Measurements from ENCODE around the gene PAQR4. TPM values are rescaled to one million over a fixed set of nuclear protein-coding genes. Genes with fewer than 3 reads are reported as not detected.

Gene PAQR4
- total and polyA plus RNA-seq, 4 donors = 4.0 to 21.3 (median 13.1) TPM

DNA sequence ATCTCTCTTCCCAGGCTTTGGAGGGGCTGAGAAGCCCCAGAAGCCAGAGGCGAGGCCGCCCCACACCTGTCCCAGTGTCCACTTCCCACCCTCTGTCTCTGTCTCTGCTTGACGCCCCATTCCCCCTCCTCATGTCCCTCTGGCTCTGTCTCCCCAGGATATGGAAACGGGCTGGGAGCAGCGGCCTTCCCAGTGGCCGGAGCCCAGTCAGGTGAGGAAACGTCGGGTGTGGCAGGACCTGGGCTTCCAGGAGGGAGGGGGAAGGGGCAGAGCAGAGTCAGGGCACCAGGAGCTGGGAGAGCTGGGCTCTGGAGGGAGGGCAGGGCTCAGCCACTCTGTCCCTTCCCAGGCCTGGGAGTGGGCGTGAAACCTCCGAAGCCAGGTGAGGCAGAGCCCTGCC lies 21.7 kb downstream of the PAQR4 start:
- H3K9ac ChIP-seq (ENCODE audit: insufficient read depth in 1 of 2, low read length in 2 of 2) = no peak overlapping the region
- H3K27me3 ChIP-seq (ENCODE audit: control insufficient read depth in 3 of 3, insufficient read depth in 3 of 3, low read length in 2 of 3) = no peaks in the 10 kb centered on the region
- no peak overlapping the region for H3K27ac ChIP-seq (ENCODE audit: low read depth in 1 of 2, low read length in 1 of 2)
- no peaks in the 10 kb centered on the region for H3K9me3 ChIP-seq (ENCODE audit: control insufficient read depth in 4 of 4, insufficient read depth in 3 of 4, low read length in 3 of 4)
- no peak for ATAC-seq (ENCODE audit: insufficient read depth, low FRiP score)
- no peak overlapping the region for H3K4me3 ChIP-seq
- peaks cover 0 to 33% (median 7%) of the 10 kb centered on the region in 5 donors for H3K4me1 ChIP-seq (ENCODE audit: control insufficient read depth in 5 of 5, insufficient read depth in 5 of 5, low read length in 5 of 5)
- TF ChIP-seq, protein P1, sequence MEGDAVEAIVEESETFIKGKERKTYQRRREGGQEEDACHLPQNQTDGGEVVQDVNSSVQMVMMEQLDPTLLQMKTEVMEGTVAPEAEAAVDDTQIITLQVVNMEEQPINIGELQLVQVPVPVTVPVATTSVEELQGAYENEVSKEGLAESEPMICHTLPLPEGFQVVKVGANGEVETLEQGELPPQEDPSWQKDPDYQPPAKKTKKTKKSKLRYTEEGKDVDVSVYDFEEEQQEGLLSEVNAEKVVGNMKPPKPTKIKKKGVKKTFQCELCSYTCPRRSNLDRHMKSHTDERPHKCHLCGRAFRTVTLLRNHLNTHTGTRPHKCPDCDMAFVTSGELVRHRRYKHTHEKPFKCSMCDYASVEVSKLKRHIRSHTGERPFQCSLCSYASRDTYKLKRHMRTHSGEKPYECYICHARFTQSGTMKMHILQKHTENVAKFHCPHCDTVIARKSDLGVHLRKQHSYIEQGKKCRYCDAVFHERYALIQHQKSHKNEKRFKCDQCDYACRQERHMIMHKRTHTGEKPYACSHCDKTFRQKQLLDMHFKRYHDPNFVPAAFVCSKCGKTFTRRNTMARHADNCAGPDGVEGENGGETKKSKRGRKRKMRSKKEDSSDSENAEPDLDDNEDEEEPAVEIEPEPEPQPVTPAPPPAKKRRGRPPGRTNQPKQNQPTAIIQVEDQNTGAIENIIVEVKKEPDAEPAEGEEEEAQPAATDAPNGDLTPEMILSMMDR (IDR thresholded peaks at IDR 0.05; ENCODE audit: control extremely low read depth, extremely low read depth) = no peak
- 65 to 86% methylated on average over 10 of the region's 10 CpGs for WGBS, 2 donors
- DNase-seq = no peak
- no peaks in the 10 kb centered on the region for H3K36me3 ChIP-seq (ENCODE audit: control insufficient read depth in 4 of 4, insufficient read depth in 4 of 4, low read length in 4 of 4)

DNA sequence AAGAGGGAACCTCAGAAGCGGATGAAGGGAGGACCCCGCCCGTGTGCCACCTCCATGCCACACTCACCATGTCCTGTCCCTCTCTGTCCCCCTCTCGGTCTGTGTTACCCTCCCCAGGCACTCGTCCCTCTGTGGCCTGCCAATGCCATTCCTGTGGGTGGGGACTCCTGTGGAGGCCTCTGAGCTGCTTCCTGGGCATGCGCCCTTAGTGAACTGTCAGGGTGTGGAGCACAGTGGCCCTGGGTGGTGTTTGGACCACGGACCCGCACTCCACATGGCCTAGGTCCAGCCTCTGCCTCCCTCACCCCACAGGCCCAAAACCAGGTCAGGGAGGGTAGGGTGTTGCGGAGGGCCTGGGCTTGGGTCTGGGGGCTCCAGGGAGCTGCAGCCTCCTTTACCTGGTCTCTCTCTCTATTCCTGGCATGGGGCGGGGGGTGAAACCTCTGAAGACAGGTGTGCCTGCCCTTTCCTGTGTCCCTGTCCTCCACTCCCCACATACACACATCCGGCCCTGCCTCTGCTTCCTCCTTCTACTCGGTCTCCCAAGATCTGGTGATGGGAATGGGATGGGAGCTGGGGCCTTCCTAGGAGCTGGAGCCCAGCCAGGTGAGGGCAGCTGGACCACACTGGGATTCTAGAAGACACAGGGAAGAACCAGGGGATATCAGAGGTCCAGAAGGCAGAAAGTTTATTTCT lies 22.6 kb downstream of the PAQR4 start:
- Histone ChIP-seq H3K27me3 (ENCODE audit: control insufficient read depth in 3 of 3, insufficient read depth in 3 of 3, low read length in 2 of 3) (no peaks in the 10 kb centered on the region), H3K9me3 (ENCODE audit: control insufficient read depth in 4 of 4, insufficient read depth in 3 of 4, low read length in 3 of 4) (no peaks in the 10 kb centered on the region), H3K36me3 (ENCODE audit: control insufficient read depth in 4 of 4, insufficient read depth in 4 of 4, low read length in 4 of 4) (no peaks in the 10 kb centered on the region), H3K4me3 (no peak overlapping the region), H3K9ac (ENCODE audit: insufficient read depth in 1 of 2, low read length in 2 of 2) (no peak overlapping the region), H3K27ac (ENCODE audit: low read depth in 1 of 2, low read length in 1 of 2) (no peak overlapping the region), H3K4me1 (ENCODE audit: control insufficient read depth in 5 of 5, insufficient read depth in 5 of 5, low read length in 5 of 5) (peaks cover 0 to 25% (median 4%) of the 10 kb centered on the region in 5 donors)
- no peak for DNase-seq
- TF ChIP-seq, protein P1 (IDR thresholded peaks at IDR 0.05; ENCODE audit: control extremely low read depth, extremely low read depth) = no peak
- no peak for ATAC-seq (ENCODE audit: insufficient read depth, low FRiP score)
- 85 to 86% methylated on average over 11 to 12 of the region's 12 CpGs for WGBS, 2 donors

DNA sequence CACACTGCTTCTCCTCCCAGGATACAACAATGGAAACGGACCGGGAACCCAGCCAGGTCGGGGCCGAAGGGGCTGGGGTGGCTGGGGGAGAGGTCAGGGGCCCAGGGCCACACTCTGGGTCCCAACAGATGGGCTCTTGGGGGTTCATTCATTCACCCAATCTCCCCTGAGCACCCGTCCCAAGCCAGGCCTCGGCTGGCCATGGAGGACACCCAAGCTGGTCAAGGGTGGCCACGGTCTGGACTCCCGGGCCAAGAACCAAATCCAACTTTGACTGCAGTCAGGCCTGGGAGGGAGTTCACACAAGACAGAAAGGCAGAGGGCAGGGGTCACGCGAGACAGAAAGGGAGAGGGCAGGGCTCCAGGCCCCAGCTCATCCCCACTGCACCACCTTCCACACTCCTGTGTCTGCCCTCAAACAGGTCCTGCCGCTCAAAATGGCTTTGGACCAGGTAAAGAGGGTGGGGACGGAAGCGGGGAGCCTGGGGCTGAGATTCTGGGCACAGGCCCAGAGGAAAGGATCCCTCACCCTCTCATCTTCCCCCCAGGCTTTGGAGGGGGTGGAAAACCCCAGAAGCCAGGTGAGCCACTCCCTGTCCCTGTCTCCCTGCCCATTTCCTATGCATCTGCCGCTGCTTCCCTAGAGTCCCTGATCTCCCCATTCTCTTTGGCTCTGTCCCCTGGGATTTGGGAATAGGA lies 23.4 kb downstream of the PAQR4 start:
- DNase-seq = no peak
- no peak overlapping the region for H3K9ac ChIP-seq (ENCODE audit: insufficient read depth in 1 of 2, low read length in 2 of 2)
- 84 to 95% methylated on average over 14 of the region's 14 CpGs for WGBS, 2 donors
- H3K27ac ChIP-seq (ENCODE audit: low read depth in 1 of 2, low read length in 1 of 2) = no peak overlapping the region
- H3K27me3 ChIP-seq (ENCODE audit: control insufficient read depth in 3 of 3, insufficient read depth in 3 of 3, low read length in 2 of 3) = no peaks in the 10 kb centered on the region
- no peak for ATAC-seq (ENCODE audit: insufficient read depth, low FRiP score)
- TF ChIP-seq, protein P1 (IDR thresholded peaks at IDR 0.05; ENCODE audit: control extremely low read depth, extremely low read depth) = no peak
- H3K4me3 ChIP-seq = no peak overlapping the region
- H3K36me3 ChIP-seq (ENCODE audit: control insufficient read depth in 4 of 4, insufficient read depth in 4 of 4, low read length in 4 of 4) = no peaks in the 10 kb centered on the region
- peaks cover 0 to 17% (median 2%) of the 10 kb centered on the region in 5 donors for H3K4me1 ChIP-seq (ENCODE audit: control insufficient read depth in 5 of 5, insufficient read depth in 5 of 5, low read length in 5 of 5)
- H3K9me3 ChIP-seq (ENCODE audit: control insufficient read depth in 4 of 4, insufficient read depth in 3 of 4, low read length in 3 of 4) = no peaks in the 10 kb centered on the region
